Heart left ventricle (tissue), 16 donors: Measurements from ENCODE around the gene CAPG. TPM values are rescaled to one million over a fixed set of nuclear protein-coding genes. Genes with fewer than 3 reads are reported as not detected.
"Not testable (repeated sequence)": the region's sequence is repeated elsewhere in the genome, so short reads cannot be mapped to it uniquely, and the experiment has no call there.

Source experiments
- ATAC-seq, 4 donors: fragments of 200-7000 bp; cut with Tn5 transposase; one replicate each; pipeline ENCODE4 v1.9.1; 2020 to 2022; ENCODE audit warnings: moderate library complexity in 4 of 4, mild to moderate bottlenecking in 3 of 4, moderate number of reproducible peaks in 1 of 4
- DNase-seq, 5 donors: peaks; one replicate each; pipeline ENCODE4 v3.0.0-alpha.2; 2020
- H3K27ac ChIP-seq, 12 donors: fragments of 200-600 bp; sonication (generic) in 4 of 12; one replicate each; pipeline versions ENCODE4 v1.5.0 to v1.8.0; 2016 to 2022; ENCODE audit warnings: mild to moderate bottlenecking in 2 of 12
- H3K27me3 ChIP-seq, 9 donors: fragments of 200-600 bp; sonication (generic) in 2 of 9; one replicate each; pipeline versions ENCODE4 v1.5.1 to v1.8.0; 2016 to 2022; ENCODE audit warnings: mild to moderate bottlenecking in 3 of 9
- H3K36me3 ChIP-seq, 9 donors: fragments of 200-600 bp; sonication (generic) in 2 of 9; one replicate each; pipeline versions ENCODE4 v1.5.0 to v1.8.0; 2018 to 2022; ENCODE audit warnings: mild to moderate bottlenecking in 2 of 9
- H3K4me1 ChIP-seq, 12 donors: fragments of 200-600 bp; sonication (generic) in 4 of 12; one replicate each; pipeline versions ENCODE4 v1.5.0 to v1.8.0; 2016 to 2022; ENCODE audit warnings: mild to moderate bottlenecking in 3 of 12
- H3K4me3 ChIP-seq, 12 donors: fragments of 200-600 bp; sonication (generic) in 4 of 12; one replicate each; pipeline versions ENCODE4 v1.5.0 to v1.8.0; 2017 to 2022; ENCODE audit warnings: mild to moderate bottlenecking in 9 of 12, moderate library complexity in 4 of 12
- H3K9me3 ChIP-seq, 12 donors: fragments of 200-600 bp; sonication (generic) in 4 of 12; one replicate each; pipeline versions ENCODE4 v1.5.0 to v1.8.0; 2016 to 2022; ENCODE audit warnings: mild to moderate bottlenecking in 1 of 12
- POLR2A ChIP-seq, 2 donors: fragments of 450-650 bp; IDR thresholded peaks; one replicate each; pipeline ENCODE4 v1.6.1; 2017; ENCODE audit warnings: antibody characterized with exemption in 2 of 2, mild to moderate bottlenecking in 2 of 2, moderate library complexity in 2 of 2
- WGBS, 4 donors: extraction: QIAGEN DNeasy Blood & Tissue Kit in 2 of 4; methylation state at CpG; one replicate each; pipeline versions ENCODE4 v1.1.5 to v1.1.7; 2013 to 2018; 5-methylcytosine and 5-hydroxymethylcytosine counted together
- intact Hi-C, 10 donors: fragments of 100-400 bp; cut with DNase I; formaldehyde crosslinking; loops; one replicate each; pipeline versions ENCODE4 v1.11.1 to v1.14.2; 2022
- polyA plus RNA-seq, 2 donors: library from polyadenylated mRNA; stranded (reverse); fragments of 200-250 nt; gene quantifications; one replicate each; pipeline ENCODE4 v1.2.3, GENCODE V29; 2013
- total RNA-seq, 9 donors: library from RNA; depleted of rRNA in 2 of 9; stranded (reverse); fragments of >200 nt in 2 of 9; fragmentation: NEBNext Ultra II Directional in 3 of 9; extraction: Animal tissue kit (Norgen Biotek cat#: 25700) in 3 of 9; gene quantifications; one replicate each; pipeline versions ENCODE4 v1.1.0 to v1.2.4, GENCODE V29; 2016 to 2023
- TF ChIP-seq, protein P1 (sequence below), 12 donors: fragments of 200-600 bp; sonication (generic) in 4 of 12; IDR thresholded peaks; one replicate each; pipeline versions ENCODE4 v1.5.0 to v1.8.0; 2018 to 2022; ENCODE audit warnings: antibody characterized with exemption in 12 of 12, mild to moderate bottlenecking in 5 of 12
- donor health status: ischemic (EF 13 %, LVEDD 7.1; RV severe dilation, severe dysfunction).
- donor health status: healthy with polysubstance abuse.
- donor health status: DM: no; HTN: yes; CAD: no.
- donor health status: DM: no; HTN: no; CAD: no.
- donor health status: ischemic (EF 25% LVEDD 6.9; RV normal size, moderate dysfunction).
- donor health status: ischemic (EF 25% LVEDD 5.7; RV mildly dilated, moderate dysfunction).
- donor health status: healthy.
- donor health status: DM: yes; HTN: yes; CAD: no.
- donor health status: ischemic (EF 35%, LVEDD 5.7; RV mildly dilated, moderate dysfunction).
- donor health status: nonischemic (EF 11% LVEDD 7.7; RV severe dilation, severe dysfunction).
- donor health status: DM: yes; HTN: yes; CAD: no.
- donor health status: PGD.
- donor health status: ischemic (EF 29% LVEDD 5.4; RV normal size, mild dysfunction).
- donor health status: nonischemic (EF 23%, LVEDD 6.1; RV moderate dilation, normal function).

CAPG gene
- total and polyA plus RNA-seq, 11 donors = 2.8 to 91.6 (median 4.5) TPM

DNA sequence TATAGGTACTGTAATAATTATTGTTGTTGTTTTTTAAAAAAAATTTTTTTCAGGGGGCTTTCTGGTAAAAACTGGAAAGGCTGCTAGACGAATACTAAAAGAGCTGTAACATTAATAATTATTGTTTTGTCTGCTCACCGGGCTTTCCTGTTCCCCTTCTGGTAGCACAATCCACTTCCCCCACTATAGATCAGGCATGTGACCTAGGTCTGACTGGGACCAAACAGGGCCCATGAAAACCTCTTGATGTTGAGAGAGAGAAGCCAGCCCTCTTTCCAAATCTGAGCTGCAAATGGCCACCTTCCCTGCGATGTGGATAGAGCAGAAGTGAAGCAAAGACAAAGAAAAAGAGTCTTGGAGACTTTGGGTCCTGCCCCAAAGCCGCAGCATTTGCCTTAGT is 31.7 kb upstream of the CAPG start:
- Histone ChIP-seq H3K4me3 (no peak overlapping the region), H3K27me3 (no peaks in the 10 kb centered on the region), H3K36me3 (no peaks in the 10 kb centered on the region), H3K27ac (peak overlapping the region in 1 of 12 donors; percentile 29), H3K4me1 (peaks cover 10 to 45% (median 25%) of the 10 kb centered on the region in 12 donors), H3K9me3 (no peaks in the 10 kb centered on the region)
- ATAC-seq = no peak
- no peak for TF ChIP-seq POLR2A (IDR thresholded peaks at IDR 0.05)
- TF ChIP-seq, protein P1, sequence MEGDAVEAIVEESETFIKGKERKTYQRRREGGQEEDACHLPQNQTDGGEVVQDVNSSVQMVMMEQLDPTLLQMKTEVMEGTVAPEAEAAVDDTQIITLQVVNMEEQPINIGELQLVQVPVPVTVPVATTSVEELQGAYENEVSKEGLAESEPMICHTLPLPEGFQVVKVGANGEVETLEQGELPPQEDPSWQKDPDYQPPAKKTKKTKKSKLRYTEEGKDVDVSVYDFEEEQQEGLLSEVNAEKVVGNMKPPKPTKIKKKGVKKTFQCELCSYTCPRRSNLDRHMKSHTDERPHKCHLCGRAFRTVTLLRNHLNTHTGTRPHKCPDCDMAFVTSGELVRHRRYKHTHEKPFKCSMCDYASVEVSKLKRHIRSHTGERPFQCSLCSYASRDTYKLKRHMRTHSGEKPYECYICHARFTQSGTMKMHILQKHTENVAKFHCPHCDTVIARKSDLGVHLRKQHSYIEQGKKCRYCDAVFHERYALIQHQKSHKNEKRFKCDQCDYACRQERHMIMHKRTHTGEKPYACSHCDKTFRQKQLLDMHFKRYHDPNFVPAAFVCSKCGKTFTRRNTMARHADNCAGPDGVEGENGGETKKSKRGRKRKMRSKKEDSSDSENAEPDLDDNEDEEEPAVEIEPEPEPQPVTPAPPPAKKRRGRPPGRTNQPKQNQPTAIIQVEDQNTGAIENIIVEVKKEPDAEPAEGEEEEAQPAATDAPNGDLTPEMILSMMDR (IDR thresholded peaks at IDR 0.05) = no peak
- WGBS, 4 donors = 69 to 78% (median 73%) methylated on average over 4 of the region's 4 CpGs
- no peak for DNase-seq
- intact Hi-C loops = loop anchor here in 1 of 10 donors (10.0 kb wide), 1 partner anchor 53 kb away; no protein-coding TSS in a partner anchor

DNA sequence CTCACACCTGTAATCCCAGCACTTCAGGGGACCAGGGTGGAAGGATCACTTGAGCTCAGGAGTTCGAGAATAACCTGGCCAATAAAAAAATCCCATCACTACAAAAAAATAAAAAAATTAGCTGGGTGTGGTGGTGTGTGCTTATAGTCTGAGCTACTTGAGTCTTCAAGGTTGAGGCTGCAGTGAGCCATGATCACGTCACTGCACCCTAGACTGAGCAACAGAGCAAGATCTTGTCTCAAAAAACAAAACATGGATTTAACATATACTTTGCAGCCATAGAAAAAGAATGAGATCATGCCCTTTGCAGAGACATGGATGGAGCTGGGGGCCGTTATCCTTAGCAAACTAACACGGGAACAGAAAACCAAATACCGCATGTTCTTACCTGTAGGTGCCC is 30.6 kb upstream of the CAPG start:
- no peaks in the 10 kb centered on the region for H3K36me3 ChIP-seq
- peaks cover 11 to 45% (median 24%) of the 10 kb centered on the region in 12 donors for H3K4me1 ChIP-seq
- H3K27ac ChIP-seq = no peak overlapping the region
- TF ChIP-seq, protein P1 (IDR thresholded peaks at IDR 0.05) = no peak
- TF ChIP-seq POLR2A (IDR thresholded peaks at IDR 0.05) = no peak
- ATAC-seq (no peak), DNase-seq (no peak)
- H3K9me3 ChIP-seq = no peaks in the 10 kb centered on the region
- WGBS, 4 donors = 93 to 96% (median 94%) methylated on average over 5 of the region's 5 CpGs
- intact Hi-C loops = loop anchor here in 1 of 10 donors (10.0 kb wide), 1 partner anchor 54 kb away; no protein-coding TSS in a partner anchor
- H3K27me3 ChIP-seq = no peaks in the 10 kb centered on the region
- no peak overlapping the region for H3K4me3 ChIP-seq

DNA sequence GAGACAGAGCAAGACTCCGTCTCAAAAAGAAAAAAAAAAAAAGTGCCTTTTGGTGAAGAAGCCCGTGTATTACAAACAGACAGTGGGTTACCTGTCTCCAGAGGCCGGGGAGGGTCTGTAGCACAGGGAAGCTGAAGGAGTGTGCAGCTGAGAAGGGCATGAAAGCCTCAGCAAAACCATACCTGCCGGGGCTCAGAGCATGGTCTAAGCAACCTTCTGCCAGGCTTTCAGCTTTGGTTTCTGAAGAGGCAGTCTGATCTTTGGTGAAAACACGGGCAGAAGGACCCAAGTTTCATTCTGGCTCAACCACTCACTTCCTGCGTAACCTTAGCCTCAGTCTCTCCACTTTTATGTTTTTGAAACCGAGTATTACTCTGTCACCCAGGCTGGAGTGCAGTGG is 29.8 kb upstream of the CAPG start:
- no peak overlapping the region for H3K27ac ChIP-seq
- H3K4me3 ChIP-seq = no peak overlapping the region
- TF ChIP-seq, protein P1 (IDR thresholded peaks at IDR 0.05) = no peak
- TF ChIP-seq POLR2A (IDR thresholded peaks at IDR 0.05) = no peak
- no peaks in the 10 kb centered on the region for H3K9me3 ChIP-seq
- 92 to 98% (median 94%) methylated on average over 7 of the region's 7 CpGs for WGBS, 4 donors
- DNase-seq (no peak), ATAC-seq (no peak)
- no peaks in the 10 kb centered on the region for H3K27me3 ChIP-seq
- H3K36me3 ChIP-seq = no peaks in the 10 kb centered on the region
- intact Hi-C loops = loop anchor here in 4 of 10 donors (5.0 to 10.0 kb wide), 3 partner anchors 55 to 97 kb away; partner anchors contain the start of gene MAT2A (in 2 of the 4)
- H3K4me1 ChIP-seq = peaks cover 12 to 45% (median 27%) of the 10 kb centered on the region in 12 donors

DNA sequence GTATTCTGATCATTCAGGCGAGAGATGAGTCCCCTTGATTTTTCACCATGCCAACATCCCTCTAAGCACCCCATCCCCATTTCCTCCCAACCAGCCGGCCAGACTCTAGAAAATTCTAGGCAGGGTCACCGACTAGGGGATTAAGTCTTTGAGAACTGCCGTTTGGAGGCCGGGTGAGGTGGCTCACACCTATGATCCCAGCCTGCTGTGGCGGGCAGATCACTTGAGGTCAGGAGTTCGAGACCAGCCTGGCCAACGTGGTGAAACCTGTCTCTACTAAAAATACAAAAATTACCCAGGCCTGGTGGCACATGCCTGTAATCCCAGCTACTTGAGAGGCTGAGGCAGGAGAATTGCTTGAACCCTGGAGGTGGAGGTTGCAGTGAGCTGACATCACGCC is 29.4 kb upstream of the CAPG start:
- not testable (repeated sequence) for H3K27me3 ChIP-seq, H3K9me3 ChIP-seq, H3K36me3 ChIP-seq, ATAC-seq, H3K4me3 ChIP-seq, DNase-seq
- H3K4me1 ChIP-seq = peaks cover 13 to 47% (median 28%) of the 10 kb centered on the region in 12 donors
- intact Hi-C loops = loop anchor here in 3 of 10 donors (5.0 kb wide), 2 partner anchors 58 to 98 kb away; partner anchors contain the start of gene MAT2A (in 2 of the 3)
- 91 to 95% (median 94%) methylated on average over 9 of the region's 9 CpGs for WGBS, 4 donors
- H3K27ac ChIP-seq = peak overlapping the region in 2 of 12 donors; percentile 97 to 98
